ENCODE measurements around the gene FBXO24. TPM values are rescaled to one million over a fixed set of nuclear protein-coding genes. Genes with fewer than 3 reads are reported as not detected.

The FBXO24 gene
- total and polyA plus RNA-seq, 10 of the 15 experiments (the other 5 are each of a cell fraction or from before 2014, with no cell fraction given): 0.11 to 0.96 (median 0.27) TPM; not detected in 4

GRCh38 chr7:100584054-100584682 is 2.0 kb upstream of the FBXO24 start:
- ChIA-PET POLR2A (interaction anchor here (0.5 to 4.3 kb wide), 22 partner anchors 13 to 155 kb away, joined by 3 to 47 read pairs (median 4); partner anchors contain the start of genes AGFG2, GNB2, MOSPD3 and ZCWPW1), SMC1A (ENCODE audit: uncharacterized antibody, unreplicated experiment) (interaction anchor here (1.0 to 4.6 kb wide), 9 partner anchors 13 to 122 kb away, joined by 3 to 19 read pairs (median 4); partner anchors contain the start of genes POP7 and TSC22D4), CTCF (interaction anchor here (0.6 to 11.6 kb wide), 15 partner anchors 12 to 268 kb away, joined by 3 to 190 read pairs (median 4); partner anchors contain the start of genes GIGYF1, MOSPD3, POP7 and SLC12A9), RAD21 (ENCODE audit: unreplicated experiment) (interaction anchor here (0.5 to 4.2 kb wide), 17 partner anchors 15 to 1473 kb away, joined by 3 to 21 read pairs (median 4); partner anchors contain the start of genes AGFG2, MEPCE, MOSPD3 and ZCWPW1)
- DNase-seq (ENCODE audit: low read depth, low spot score) (no peak), FAIRE-seq (peak; percentile 72), ATAC-seq (peak; percentile 2; the same call in 2 of the 3 replicates)
- Histone ChIP-seq H3K27ac (ENCODE audit: control insufficient read depth, insufficient read depth) (peak overlapping the region; percentile 90), H4K20me1 (ENCODE audit: control insufficient read depth, insufficient read depth) (no peaks in the 10 kb centered on the region), H3K36me3 (ENCODE audit: control insufficient read depth in 2 of 2, insufficient read depth in 2 of 2, low read length in 1 of 2) (peaks cover 10 to 11% of the 10 kb centered on the region in 2 experiments), H3K9ac (ENCODE audit: control insufficient read depth, insufficient read depth, low read length) (peak overlapping the region; percentile 86), H3K9me3 (replicated peaks; ENCODE audit: control insufficient read depth, insufficient read depth, low read length) (no peaks in the 10 kb centered on the region), H3K4me3 (peak overlapping the region; percentile 83), H3K4me1 (ENCODE audit: control insufficient read depth, insufficient read depth, low read length) (peaks cover 24% of the 10 kb centered on the region), H3K27me3 (replicated peaks in 1 of 2; ENCODE audit: control insufficient read depth in 2 of 2, insufficient read depth in 2 of 2, low read length in 1 of 2) (no peaks in the 10 kb centered on the region), H3K4me2 (ENCODE audit: control insufficient read depth, insufficient read depth) (peak overlapping the region; percentile 98), H2AFZ (ENCODE audit: control insufficient read depth, low read depth, low read length) (peak overlapping the region; percentile 71), H3K79me2 (ENCODE audit: control insufficient read depth, insufficient read depth, low read length) (peaks cover 32% of the 10 kb centered on the region)
- in situ Hi-C loops (cut with MboI): no loop called here
- WGBS (ENCODE audit: insufficient coverage, insufficient replicate concordance, low lambda C conversion rate, missing lambda C conversion rate): 0% methylated on average over 10 of the region's 15 CpGs
- no TSS peak for BruUV-seq (replicated peaks)
- intact Hi-C loops (cut with micrococcal nuclease; ENCODE audit: unreplicated experiment): no loop called here
- TF ChIP-seq ZNF217 (IDR thresholded peaks at IDR 0.05) (no peak), SREBF1 (IDR thresholded peaks at IDR 0.05; ENCODE audit: low read length) (no peak), NFYB (IDR thresholded peaks at IDR 0.05; ENCODE audit: insufficient read depth, low read depth, low read length) (no peak), SUPT20H (IDR thresholded peaks at IDR 0.05; ENCODE audit: borderline replicate concordance, control insufficient read depth, low read depth, low read length) (no peak), IKZF2 (IDR thresholded peaks at IDR 0.05) (peak in 1 of 2 experiments; percentile 31; a peak in 2 of 4 replicates), POLR2A (IDR thresholded peaks at IDR 0.05; ENCODE audit: low read depth, low read length) (no peak), RUNX3 (IDR thresholded peaks at IDR 0.05; ENCODE audit: low read length) (no peak), HDAC6 (IDR thresholded peaks at IDR 0.05; ENCODE audit: unreplicated experiment) (no peak), NKRF (conservative IDR thresholded peaks at IDR 0.05) (no peak), CBX5 (IDR thresholded peaks at IDR 0.05; ENCODE audit: low read depth) (no peak), GABPA (IDR thresholded peaks at IDR 0.05; ENCODE audit: low read depth) (no peak), MYB (IDR thresholded peaks at IDR 0.05; ENCODE audit: borderline replicate concordance, low read depth, low read length) (no peak), KLF5 (IDR thresholded peaks at IDR 0.05; ENCODE audit: partially characterized antibody) (no peak), BHLHE40 (IDR thresholded peaks at IDR 0.05; ENCODE audit: borderline replicate concordance in 1 of 2, low read depth in 2 of 2, low read length in 1 of 2) (no peak), GATAD2B (conservative IDR thresholded peaks at IDR 0.05; ENCODE audit: low read depth) (0 out of 2 replicates have a peak, but pooled peaks have one; percentile 6), SIX5 (IDR thresholded peaks at IDR 0.05; ENCODE audit: low read depth, low read length, severe bottlenecking) (no peak), ZNF384 (IDR thresholded peaks at IDR 0.05; ENCODE audit: borderline replicate concordance, low read depth, low read length) (no peak)
- TF ChIP-seq, protein P1, sequence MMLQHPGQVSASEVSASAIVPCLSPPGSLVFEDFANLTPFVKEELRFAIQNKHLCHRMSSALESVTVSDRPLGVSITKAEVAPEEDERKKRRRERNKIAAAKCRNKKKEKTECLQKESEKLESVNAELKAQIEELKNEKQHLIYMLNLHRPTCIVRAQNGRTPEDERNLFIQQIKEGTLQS (IDR thresholded peaks at IDR 0.05; ENCODE audit: borderline replicate concordance, extremely low read depth, low read depth, low read length): no peak

All from GM12878 (cell line).